ENCODE results near the gene TOLLIP.

GRCh38 chr11:1272531-1272930 is 36.9 kb downstream of the TOLLIP start:
- TF ChIP-seq POLR2A (IDR thresholded peaks at IDR 0.05) = no peak
- no peak for TF ChIP-seq CTCF (IDR thresholded peaks at IDR 0.05 in 8 of 11, conservative IDR thresholded peaks at IDR 0.05 in 3 of 11)
- no peak for TF ChIP-seq POLR2AphosphoS5 (IDR thresholded peaks at IDR 0.05)
